Epithelial cell of esophagus (primary cell): Measurements from ENCODE around the gene ADRA2B.
"Not testable (repeated sequence)": the region's sequence is repeated elsewhere in the genome, so short reads cannot be mapped to it uniquely, and the experiment has no call there.

Source experiments
- DNase-seq: peaks from one replicate; pipeline ENCODE4 v3.0.0; 2010; ENCODE audit warnings: low read depth
- H3K4me3 ChIP-seq: 2 replicates; pipeline ENCODE4 v1.5.1; 2011; ENCODE audit warnings: mild to moderate bottlenecking, low read length, control low read depth
- TF ChIP-seq, protein P1 (sequence below): IDR thresholded peaks from 2 replicates; pipeline ENCODE4 v1.5.1; 2011; ENCODE audit warnings: low read depth, mild to moderate bottlenecking, low read length, control low read depth, inconsistent platforms; ENCODE audit not compliant: insufficient read depth; ENCODE audit errors: missing control alignments

Gene ADRA2B

GRCh38 chr2:96143848-96144480 is 27.6 kb upstream of the ADRA2B start:
- H3K4me3 ChIP-seq, result peak overlapping the region; percentile 44
- peak; percentile 28 for DNase-seq
- TF ChIP-seq, protein P1, sequence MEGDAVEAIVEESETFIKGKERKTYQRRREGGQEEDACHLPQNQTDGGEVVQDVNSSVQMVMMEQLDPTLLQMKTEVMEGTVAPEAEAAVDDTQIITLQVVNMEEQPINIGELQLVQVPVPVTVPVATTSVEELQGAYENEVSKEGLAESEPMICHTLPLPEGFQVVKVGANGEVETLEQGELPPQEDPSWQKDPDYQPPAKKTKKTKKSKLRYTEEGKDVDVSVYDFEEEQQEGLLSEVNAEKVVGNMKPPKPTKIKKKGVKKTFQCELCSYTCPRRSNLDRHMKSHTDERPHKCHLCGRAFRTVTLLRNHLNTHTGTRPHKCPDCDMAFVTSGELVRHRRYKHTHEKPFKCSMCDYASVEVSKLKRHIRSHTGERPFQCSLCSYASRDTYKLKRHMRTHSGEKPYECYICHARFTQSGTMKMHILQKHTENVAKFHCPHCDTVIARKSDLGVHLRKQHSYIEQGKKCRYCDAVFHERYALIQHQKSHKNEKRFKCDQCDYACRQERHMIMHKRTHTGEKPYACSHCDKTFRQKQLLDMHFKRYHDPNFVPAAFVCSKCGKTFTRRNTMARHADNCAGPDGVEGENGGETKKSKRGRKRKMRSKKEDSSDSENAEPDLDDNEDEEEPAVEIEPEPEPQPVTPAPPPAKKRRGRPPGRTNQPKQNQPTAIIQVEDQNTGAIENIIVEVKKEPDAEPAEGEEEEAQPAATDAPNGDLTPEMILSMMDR, result peak; percentile 37

- no peak for DNase-seq
- TF ChIP-seq, protein P1, result no peak
- no peak overlapping the region for H3K4me3 ChIP-seq
Observed at GRCh38 chr2:96143231-96143847, 27.0 kb upstream of the ADRA2B start.

GRCh38 chr2:96142217-96143113 is 26.1 kb upstream of the ADRA2B start:
- no peak overlapping the region for H3K4me3 ChIP-seq
- DNase-seq, result no peak
- TF ChIP-seq, protein P1, result peak; percentile 7

DNA sequence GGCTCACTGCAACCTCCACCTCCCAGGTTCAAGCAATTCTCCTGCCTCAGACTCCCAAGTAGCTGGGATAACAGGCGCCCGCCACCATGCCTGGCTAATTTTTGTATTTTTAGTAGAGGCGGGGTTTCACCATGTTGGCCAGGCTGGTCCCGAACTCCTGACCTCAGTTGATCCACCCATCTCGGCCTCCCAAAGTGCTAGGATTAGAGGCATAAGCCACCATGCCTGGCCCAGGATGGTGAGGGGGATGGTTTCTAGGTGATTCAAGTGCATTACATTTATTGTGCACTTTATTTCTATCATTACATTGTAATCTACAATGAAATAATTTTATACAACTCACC is 25.2 kb upstream of the ADRA2B start:
- not testable (repeated sequence) for DNase-seq, H3K4me3 ChIP-seq

DNA sequence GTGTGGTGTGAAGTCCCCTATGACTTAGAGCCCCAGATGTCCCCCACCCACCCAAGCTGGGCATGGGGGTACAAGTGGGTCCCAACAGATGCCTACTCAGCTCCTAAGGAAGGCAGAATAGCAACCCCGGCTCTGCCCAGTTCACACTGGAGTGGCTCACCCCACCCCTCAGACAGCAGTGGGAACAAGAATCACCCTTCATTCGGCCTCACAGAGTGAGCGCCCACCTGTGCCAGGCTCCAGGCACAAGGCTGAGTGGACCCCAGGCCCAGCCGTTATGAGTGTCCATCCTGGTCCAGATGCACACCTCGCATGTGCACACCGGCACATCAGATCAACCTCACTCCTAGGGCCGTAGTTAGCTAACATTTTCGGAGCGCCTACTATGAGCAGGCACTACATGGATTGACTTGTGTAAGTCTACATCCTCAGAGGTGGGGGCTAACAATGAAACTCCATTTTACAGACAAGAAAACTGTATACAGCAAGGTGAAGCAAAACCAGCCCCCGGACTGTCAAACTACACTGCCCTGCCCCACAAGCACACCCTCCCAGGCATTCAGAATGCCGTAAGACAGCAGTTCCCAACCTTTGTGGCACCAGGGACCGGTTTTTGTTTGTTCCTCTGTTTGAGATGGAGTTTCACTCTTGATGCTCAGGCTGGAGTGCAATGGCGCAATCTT is 24.7 kb upstream of the ADRA2B start:
- TF ChIP-seq, protein P1, result no peak
- no peak overlapping the region for H3K4me3 ChIP-seq
- DNase-seq, result no peak

DNA sequence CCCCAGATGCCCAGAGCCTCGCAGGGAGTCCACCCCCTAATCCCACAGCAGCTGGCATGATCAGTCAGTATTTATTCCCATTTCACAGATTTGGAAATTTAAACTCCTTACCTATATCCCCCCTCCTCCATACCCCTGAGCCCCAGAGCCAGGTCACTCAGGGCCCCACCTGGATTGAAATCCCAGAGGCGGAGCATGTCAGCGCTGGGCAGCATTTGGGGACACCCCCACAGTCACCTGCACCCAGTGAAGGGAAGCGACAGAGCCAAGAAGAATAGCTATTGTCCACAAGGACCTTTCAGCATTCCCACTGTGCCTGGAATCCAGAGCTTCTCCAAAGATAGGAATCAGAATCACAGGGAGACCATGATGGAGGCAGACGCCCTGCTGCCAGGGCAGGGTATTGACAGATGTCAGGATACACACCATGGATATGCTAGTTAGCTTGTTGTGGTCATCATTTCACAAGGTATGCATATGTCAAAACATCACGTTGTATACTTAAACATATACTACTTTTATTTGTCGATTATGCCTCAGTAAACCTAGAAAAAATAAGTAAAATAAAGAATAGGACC is 22.9 kb upstream of the ADRA2B start:
- H3K4me3 ChIP-seq, result no peak overlapping the region
- DNase-seq, result no peak
- TF ChIP-seq, protein P1, result no peak
